Stimulated activated CD8-positive, alpha-beta memory T cell treated with anti-CD3 and anti-CD28 coated beads, Interleukin-7, amount 100 ng/mL, for 48 hours (primary cell): ENCODE measurements around the gene PPP4R1.
"Not testable (repeated sequence)": the region's sequence is repeated elsewhere in the genome, so short reads cannot be mapped to it uniquely, and the experiment has no call there.

Experiments
- DNase-seq, 2 donors: peaks; one replicate each; pipeline ENCODE4 v3.0.0-alpha.2; 2020; ENCODE audit warnings: low read depth in 1 of 2; ENCODE audit errors: extremely low read depth in 1 of 2

The PPP4R1 gene

GRCh38 chr18:9614401-9615279 lies at the start of gene PPP4R1:
Gene PPP4R1, minus strand, starts transcription at chr18:9614559. Its CDS starts 75 bp downstream, at chr18:9614484.
- DNase-seq = peak; percentile 39 to 58

GRCh38 chr18:9663377-9663776 lies 49.0 kb upstream of the PPP4R1 start:
- DNase-seq = no peak

GRCh38 chr18:9661564-9661963 lies 47.2 kb upstream of the PPP4R1 start:
- DNase-seq = no peak

GRCh38 chr18:9659499-9660375 lies 45.4 kb upstream of the PPP4R1 start:
- DNase-seq = no peak

GRCh38 chr18:9658087-9658641 lies 43.8 kb upstream of the PPP4R1 start:
- no peak for DNase-seq

GRCh38 chr18:9655232-9655767 lies 40.9 kb upstream of the PPP4R1 start:
- no peak for DNase-seq

GRCh38 chr18:9653390-9653789 lies 39.0 kb upstream of the PPP4R1 start:
- no peak for DNase-seq

GRCh38 chr18:9649164-9649540 lies 34.8 kb upstream of the PPP4R1 start:
- no peak for DNase-seq

- DNase-seq = no peak
Measured at GRCh38 chr18:9648431-9649163, 34.2 kb upstream of the PPP4R1 start.

GRCh38 chr18:9647496-9648323 lies 33.4 kb upstream of the PPP4R1 start:
- DNase-seq = no peak

GRCh38 chr18:9643549-9643948 lies 29.2 kb upstream of the PPP4R1 start:
- DNase-seq = no peak

- DNase-seq = no peak
Measured at GRCh38 chr18:9642799-9643462, 28.6 kb upstream of the PPP4R1 start.

GRCh38 chr18:9641081-9641480 lies 26.7 kb upstream of the PPP4R1 start:
- DNase-seq = not testable (repeated sequence)

GRCh38 chr18:9638886-9639285 lies 24.5 kb upstream of the PPP4R1 start:
- DNase-seq = no peak

GRCh38 chr18:9637036-9637767 lies 22.8 kb upstream of the PPP4R1 start:
- no peak for DNase-seq

- DNase-seq = no peak
Measured at GRCh38 chr18:9634856-9635255, 20.5 kb upstream of the PPP4R1 start.

- DNase-seq = no peak
Measured at GRCh38 chr18:9631814-9632496, 17.6 kb upstream of the PPP4R1 start.

- no peak for DNase-seq
Measured at GRCh38 chr18:9630444-9630843, 16.1 kb upstream of the PPP4R1 start.
